HG02763 (cell line): ENCODE results near the gene PPP1R18.
"Not testable (repeated sequence)": the region's sequence is repeated elsewhere in the genome, so short reads cannot be mapped to it uniquely, and the experiment has no call there.

Experiments
- ATAC-seq: cut with Tn5 transposase; IDR thresholded peaks from one replicate; pipeline ENCODE4 v1.9.1; 2021; ENCODE audit warnings: mild to moderate bottlenecking, moderate library complexity; ENCODE audit not compliant: unreplicated experiment

Gene PPP1R18

DNA sequence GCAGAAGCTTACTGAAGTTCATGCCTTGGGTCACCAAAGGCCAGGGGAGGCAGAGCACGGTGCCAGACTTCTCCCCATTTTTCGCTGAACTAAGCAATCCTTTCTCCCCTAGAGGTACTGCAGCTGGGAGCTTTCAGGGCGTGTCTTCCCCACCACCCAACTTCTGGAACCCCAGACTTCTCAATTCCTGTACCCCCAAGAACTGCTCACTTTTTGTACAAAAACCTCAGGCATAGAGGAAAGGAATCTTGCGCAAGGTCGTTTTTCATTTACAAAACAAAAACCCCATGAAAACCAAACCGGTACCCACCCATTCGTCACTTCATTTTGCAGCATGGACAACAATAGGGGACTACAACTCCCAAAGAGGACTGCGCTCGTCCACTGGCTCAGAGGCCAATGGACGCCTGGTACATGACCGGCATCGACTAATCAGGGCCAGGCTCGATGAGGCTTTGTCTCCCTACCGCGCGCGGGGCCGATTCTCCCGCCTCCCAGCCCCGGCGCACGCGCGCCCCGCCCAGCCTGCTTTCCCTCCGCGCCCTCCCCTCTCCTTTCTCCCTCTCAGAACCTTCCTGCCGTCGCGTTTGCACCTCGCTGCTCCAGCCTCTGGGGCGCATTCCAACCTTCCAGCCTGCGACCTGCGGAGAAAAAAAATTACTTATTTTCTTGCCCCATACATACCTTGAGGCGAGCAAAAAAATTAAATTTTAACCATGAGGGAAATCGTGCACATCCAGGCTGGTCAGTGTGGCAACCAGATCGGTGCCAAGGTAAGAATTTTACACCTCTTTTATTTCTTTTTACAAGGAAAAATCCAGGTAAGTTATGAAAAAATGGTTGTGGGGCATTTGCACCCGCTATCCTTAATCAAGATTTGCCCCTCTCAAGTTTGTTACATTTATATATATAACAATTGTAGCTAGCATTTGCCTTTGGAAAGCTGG, 33.6 kb upstream of the PPP1R18 start, which contains the start of gene TUBB:
Gene TUBB (plus strand): TSS at position 562 of the 947 bp plus-strand sequence. CDS start 155 bp downstream, at position 717.
- ATAC-seq: peak; percentile 42

DNA sequence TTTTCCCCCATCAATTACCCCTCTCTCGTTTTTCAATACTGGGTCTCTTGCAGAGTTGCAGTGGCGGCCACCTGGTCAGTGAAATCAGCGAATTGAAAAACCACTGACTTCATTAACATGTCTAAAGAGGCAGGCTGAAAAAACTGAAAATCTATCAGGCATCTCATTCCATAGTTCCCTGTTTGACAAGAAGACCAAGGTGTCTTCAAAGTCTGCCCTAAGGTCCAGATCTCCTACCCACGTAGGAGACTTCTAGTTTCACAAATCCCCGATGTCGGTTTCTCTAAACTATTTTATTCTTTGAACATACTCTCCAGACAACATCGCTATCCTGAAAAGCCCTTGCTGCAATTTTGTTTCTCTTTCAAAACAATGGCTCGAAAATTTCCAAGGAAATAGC, 32.9 kb upstream of the PPP1R18 start:
- ATAC-seq: no peak

DNA sequence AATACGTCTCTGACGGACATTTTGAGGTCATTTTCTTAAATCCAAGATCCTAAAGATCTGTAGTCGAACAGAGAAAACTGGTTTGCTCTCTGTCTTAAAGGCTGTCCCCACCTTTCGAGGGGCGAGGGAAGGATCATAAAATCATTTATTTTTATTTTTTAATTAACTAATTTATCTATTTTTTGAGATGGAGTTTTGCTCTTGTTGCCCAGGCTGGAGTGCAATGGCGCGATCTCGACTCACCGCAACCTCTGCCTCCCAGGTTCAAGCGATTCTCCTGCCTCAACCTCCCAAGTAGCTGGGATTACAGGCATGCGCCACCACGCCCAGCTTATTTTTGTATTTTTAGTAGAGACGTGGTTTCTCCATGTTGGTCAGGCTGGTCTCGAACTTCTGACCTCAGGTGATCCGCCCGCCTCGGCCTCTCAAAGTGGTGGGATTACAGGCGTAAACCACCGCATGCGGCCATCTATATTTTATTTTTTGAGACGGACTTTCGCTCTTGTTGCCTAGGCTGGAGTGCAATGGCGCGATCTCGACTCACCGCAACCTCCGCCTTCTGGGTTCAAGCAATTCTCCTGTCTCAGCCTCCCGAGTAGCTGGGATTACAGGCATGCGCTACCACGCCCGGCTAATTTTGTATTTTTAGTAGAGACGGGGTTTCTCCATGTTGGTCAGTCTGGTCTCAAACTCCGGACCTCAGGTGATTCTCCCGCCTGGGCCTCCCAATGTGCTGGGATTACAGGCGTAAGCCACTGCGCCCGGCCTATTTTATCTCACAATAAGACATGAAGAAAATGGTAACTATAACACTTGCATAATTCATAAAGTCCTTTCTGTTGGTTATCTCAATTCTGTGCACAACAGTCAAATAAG, 31.6 kb upstream of the PPP1R18 start:
- ATAC-seq: not testable (repeated sequence)

DNA sequence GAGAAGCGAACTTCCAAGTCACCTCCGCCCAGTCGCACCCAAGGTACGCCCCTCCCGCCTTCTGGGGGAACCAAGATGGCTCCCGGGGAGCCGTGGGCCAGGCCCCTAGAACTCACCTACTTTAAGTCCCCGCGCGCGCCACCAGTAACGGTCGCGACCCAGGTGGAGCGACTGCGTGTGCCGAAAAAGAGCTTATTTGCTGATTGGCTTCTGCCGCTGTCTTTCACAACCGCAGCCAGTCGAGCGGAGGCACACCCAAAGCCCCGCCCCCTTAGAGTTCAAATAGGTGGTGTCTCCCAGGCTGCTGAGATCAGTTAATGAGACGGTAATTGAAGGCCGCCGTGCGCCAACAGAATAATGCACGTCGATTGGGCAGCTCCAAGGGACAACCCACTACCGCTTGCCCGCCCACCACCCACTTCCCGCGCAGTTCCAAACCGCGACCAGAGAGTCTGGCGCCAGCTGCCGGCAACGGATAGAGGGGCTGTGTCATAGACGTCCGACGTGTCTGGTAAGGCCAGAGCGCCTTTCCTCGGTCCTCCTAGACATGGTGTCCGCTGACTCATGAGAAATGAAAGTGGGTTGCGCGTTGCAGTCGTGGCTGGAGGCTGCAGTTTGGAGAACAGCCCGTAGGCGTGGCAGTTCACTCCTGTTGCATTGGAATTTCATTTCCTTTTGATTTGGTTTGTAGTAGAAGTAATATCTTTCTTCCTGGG, 30.8 kb upstream of the PPP1R18 start, which contains the start of gene MDC1:
Gene MDC1 (minus strand): TSS at position 153 of the 716 bp plus-strand sequence. CDS start 2,106 bp downstream, outside the sequence.
- peak; percentile 63 for ATAC-seq

DNA sequence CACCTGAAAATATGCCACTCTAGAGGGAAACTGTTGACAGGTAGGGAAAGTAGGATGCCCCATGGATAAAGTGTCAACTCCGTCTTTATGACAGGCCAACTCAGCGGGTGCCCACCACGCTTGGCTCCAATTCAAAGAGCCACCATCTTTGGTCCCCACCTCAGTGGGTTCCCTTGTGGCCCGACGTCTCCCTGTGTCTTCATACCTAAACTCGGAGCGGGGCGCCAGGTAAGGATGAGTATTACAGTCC, 30.4 kb upstream of the PPP1R18 start:
- no peak for ATAC-seq

DNA sequence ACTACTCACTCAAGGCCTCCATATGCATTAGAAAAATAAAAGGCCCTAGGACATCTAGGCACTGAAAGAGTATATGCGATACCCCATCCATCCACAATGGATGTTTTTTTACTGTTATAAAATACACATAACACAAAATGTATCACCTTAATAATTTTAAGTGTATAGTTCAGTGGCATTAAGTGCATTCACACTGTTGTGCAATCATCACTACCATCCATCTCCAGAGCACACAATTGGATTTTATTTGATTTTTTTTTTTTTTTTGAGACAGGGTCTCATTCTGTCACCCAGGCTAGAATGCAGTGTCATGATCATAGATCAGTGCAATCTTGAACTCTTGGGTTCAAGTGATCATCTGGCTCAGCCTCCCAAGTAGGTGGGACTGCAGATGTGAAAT, 27.8 kb upstream of the PPP1R18 start:
- ATAC-seq: no peak

DNA sequence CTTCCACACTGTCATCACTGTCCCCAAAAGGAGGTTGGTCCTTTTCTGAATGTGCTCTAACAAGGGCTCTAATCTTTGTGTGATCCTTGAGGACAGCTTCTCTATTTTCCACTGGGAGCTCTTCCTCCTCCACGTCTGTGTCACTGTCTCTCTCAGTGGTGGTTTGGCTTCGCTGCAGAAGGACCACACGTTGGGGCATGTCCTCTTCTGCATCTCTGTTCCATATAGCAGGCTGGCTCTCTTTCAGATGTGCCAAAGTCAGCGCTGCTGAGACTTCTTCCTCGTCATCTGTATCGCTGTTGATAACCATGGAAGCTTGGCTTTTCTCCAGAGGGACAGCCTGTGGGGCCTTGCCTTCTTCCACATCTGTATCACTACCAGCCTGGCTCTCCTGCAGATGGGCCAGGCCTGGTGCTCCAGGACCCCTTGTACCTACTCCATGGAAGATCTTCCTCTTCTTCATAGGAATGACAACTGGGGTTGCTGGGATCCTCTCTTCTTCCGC, 26.0 kb upstream of the PPP1R18 start:
- no peak for ATAC-seq

DNA sequence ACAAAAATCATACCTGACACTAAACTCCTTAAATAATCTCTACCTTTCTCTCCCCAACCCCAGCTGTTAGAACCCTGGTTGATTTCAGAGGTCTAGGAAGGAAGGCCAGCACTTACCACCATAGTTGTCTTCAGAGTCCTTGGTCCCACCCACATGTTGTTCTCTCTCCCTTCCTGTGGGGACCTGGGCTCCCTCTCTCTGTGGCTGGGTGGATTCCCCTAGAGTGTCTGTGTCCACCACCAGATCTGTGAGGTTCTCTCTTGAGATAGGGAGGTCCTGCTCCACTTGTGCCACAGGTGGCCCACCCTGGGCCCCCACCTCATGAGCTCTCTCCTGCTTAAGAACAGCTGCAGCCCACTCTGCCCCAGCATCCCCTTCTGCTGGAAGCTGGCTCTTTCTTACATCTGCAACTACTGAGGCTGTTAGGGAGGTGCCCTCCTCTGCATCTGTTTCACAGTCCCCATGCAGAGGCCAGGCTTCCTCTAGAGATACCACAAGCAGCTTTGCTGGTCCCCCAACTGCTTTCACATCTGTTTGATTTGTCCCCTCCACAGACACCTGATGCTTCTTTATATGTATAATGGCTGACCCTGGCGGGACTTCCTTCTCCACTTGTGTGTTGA, 25.4 kb upstream of the PPP1R18 start:
- ATAC-seq: no peak

DNA sequence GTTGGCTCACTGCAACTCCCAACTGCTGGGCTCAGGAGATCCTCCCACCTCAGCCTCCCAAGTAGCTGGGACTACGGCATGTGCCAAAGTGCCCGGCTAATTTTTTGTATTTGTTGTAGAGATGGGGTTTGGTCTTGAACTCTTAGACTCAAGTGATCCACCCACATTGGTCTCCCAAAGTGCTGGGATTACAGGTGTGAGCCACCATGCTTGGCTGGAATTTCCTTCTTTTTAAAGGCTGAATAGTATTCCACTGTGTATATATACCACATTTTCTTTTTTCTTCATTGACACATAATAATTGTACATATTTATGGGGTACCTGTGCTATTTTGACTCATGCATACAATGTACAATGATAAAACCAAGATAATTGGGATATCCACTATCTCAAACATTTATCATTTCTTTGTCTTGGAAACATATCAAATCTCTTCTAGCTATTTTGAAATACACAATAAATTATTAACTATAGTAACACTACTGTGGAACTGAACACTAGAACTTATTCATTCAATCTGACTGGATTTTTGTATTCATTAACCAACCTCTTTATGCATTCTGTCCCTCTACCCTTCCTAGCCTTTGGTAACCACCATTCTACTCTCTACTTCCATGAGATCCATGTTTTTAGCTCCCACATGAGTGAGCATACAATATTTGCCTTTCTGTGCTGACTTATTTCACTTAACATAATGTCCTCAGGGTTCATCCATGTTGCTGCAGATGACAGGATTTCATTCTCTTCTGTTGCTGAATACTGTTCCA, 22.8 kb upstream of the PPP1R18 start:
- no peak for ATAC-seq

DNA sequence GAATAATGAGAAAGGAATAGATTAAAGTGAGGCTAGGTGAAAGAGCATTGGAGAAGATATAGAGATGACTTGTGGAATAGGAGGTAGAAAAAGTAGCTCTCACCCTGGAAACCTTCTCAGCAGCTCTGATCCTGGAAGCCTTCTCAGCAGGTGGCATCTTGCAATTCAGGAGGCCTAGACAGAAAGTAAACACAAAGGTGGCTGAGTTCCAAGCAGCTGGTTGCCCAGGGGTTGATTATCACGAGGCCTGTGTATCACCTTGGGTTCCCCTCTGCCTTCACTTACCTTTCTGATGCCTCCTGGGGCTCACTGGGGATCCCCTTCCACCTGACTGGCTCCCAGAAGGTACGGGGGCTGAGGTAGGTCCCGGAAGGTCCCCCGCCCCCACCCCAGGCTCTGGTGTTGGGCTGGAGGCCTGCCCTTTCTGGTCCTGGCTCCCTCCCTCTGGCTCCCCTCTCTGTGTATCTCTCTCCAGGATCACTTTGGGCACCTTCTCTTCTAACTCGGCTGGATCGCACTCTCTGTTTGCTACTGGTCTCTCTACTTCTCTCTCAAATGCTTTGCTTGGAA, 20.9 kb upstream of the PPP1R18 start:
- no peak for ATAC-seq

DNA sequence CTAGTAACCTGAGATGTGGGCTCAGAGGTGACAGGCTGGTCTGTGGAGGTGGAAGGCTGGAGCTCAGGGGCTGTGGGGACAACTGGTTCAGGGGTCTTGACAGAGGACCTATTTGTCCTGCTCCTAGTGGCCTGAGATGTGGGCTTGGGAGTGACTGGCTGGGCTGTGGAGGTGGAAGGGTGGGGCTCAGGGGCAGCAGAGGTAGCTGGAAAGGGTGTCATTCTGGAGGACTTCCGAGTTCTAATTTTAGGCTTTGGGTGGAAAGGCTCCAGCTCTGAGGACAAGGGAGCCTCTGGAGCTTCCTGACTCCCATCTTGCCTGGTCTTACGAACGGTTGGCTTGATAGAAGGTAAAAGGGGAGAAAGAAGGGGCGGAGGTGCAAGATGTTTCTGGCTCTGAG, 19.2 kb upstream of the PPP1R18 start:
- ATAC-seq: no peak

DNA sequence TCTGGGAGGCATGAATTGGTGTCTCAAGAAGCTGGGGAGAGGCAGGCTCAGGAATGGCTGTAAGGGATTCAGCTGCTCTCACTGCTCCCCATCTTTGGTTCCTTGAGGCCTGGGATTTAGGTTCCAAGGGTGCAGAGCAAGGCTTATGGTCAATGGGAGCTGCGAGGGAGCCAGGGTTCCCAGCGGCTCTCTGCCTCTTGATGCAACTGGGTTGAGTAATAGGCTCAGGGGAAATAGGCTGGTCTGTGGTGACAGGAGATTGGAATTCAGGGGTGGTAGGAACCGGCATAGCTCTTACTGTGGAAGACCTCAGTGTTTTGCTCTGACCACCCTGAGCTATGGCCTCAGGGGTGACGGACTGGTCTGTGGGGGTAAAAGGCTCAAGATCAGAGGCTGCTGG, 17.4 kb upstream of the PPP1R18 start:
- no peak for ATAC-seq

DNA sequence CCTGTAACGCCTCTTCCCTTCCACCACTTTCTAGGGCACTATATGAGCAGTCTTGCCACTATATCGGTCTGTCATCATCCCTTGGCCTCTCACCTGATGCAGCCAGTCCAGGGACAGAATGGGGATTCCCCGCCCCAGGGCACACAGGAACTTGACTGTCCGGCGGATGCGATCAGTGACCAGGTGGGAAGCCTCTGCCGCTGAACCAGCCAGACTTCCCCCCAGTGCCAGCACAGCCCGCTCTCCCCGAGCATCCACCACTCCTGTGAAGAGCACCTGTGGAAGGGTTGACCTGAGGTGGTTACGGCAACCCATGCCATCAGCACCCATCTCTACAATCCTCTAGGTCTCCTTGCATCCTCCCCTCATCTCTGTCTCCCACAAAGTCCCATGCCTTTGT, 16.6 kb upstream of the PPP1R18 start:
- no peak for ATAC-seq

DNA sequence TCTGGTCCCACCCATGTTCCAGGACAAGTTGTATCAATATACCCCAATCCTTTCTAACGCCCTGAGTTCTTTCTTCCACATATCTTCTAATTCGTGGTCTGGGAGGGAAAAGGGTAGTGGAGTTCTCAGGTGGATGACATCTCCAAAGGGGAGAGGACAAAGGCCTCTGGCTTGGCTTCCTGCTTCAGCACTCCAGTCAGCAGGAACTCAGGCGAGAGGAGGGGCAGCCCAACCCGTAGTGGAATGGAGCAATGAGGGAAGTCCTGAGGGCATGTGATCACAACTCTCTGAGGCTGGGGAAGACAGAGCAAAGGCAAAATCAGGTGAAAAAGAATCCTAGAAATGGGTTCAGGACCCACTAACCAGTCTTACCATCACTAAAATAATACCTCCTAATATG, 13.9 kb upstream of the PPP1R18 start:
- ATAC-seq: no peak

DNA sequence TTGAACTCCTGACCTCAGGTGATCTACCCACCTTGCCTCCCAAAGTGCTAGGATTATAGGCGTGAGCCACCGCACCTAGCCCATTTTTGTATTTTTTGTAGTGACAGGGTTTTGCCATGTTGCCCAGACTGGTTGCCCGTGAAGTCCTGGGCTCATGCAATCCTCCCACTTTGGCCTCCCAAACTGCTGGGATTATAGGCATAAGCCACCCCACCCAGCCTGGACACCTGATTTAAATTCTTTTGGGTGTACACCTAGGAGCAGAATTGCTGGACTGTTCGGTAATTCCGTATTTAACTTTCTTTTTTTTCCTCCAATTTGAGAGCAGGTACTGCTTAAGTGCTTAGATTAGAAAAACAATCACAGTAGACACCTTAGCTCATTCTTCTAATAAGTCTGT, 10.0 kb upstream of the PPP1R18 start:
- no peak for ATAC-seq

DNA sequence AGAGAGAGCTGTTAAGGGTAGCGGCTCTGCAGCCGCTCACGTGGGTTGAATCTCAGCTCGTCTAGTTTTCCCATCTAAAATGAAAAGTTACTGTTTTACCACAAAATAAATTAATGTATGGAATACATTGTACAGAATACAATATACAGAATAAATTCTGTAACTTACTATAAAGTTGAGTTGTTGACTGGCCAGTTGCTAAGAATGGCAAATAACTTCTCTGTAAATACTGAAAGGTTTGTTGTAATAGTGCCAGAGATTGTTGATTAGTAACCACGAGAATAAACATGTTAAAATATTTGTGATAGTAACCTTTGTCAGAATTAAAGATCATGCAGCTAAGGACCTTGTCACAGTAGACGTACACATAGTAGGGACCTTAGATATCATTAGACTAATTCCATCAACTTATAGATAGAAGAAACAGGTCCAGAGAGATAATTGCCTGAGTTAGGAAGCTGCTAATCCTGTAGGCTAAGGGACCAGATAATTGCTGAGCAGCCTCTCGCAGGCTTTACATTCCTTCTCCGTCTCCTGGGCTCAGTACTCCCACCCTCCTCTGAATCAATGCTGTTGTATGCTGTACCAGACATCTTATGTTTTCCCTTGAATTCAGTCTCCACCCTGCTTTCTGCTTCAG, 4.9 kb upstream of the PPP1R18 start:
- no peak for ATAC-seq

DNA sequence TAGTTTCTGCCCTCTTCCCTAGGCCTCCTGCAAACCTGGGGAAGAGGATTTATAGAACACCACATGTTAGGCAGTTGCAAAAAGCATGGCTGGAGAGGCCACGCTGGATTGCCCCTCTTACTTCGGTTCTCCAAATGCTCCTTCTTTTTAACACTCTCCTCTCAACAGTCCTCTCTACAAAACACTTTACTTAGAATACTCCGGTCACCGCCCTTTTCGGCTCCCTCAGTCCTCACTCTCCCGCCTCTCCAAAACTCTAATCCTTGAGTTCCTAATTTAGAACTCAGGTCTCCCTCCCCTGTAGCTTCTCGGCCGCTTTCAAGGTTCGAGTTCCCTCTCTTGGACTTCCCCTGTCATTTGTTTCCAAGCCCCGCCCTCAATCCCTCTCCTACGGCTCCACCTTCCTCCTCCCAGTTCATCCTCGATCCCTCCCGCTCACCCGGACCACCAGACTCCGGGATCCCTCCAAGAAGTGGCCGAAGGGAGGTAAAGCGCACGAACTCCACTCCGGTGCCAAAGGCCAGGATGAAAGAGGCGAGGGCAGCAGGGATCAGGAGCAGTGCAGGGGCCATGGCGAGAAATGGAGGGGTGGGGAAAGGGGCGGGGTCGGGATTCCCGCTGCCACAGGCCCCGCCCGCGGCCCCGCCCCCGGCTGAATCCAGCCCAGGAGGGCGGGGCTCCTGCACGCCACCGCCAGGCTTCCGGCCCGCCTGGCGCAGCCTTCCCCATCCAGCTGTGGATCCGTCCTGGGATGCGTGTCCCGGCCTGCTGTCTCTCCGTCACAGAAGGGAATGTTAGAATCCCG, 4.2 kb upstream of the PPP1R18 start, which contains the start of gene NRM:
Gene NRM (minus strand): TSS at position 582 of the 805 bp plus-strand sequence. CDS start 10 bp downstream, at position 572.
- peak; percentile 37 for ATAC-seq

DNA sequence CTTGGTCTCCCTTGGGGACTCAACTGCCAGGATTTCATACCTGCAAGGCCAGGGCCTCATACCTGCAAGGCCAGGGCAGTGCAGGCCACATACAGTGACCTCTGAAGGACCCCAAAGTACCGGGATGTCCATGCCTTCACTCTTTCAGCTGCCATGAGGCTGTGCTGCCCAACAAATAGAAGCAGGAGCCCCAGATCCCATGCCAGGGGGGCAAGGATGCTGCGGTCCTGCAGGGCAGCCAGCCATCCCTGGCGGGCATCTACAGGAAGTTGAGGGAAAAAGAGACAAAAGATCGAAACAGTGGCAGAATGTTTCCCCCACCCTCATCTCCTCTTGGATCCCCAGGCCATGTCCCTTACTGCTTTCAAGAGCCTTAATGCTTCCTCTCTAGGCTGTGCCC, 3.5 kb upstream of the PPP1R18 start:
- ATAC-seq: no peak
